ENCODE results near the gene IBSP. TPM values are rescaled to one million over a fixed set of nuclear protein-coding genes. Genes with fewer than 3 reads are reported as not detected.

IBSP gene
- total RNA-seq, 2 experiments from 2014 or later, result not detected

DNA sequence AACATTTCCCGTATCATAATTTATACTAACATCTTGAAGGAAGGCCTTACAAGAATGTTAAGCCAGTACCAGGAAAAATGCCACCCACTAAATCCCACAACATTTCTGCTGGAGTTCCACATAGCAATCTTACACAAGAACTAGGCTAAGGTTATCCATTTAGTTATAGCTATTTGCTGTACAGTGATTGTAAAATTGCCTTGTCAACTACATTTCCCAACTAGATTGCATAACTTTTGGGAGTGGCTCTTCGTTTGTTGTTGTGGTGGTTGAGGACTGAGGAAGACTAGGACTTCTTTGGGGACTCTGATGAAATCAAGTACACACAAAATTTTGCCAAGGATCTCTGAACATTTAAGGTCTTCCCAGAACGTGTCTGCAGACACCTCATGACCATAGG lies 8.0 kb downstream of the IBSP start:
- ChIA-PET POLR2A (no interaction called here), CTCF (no interaction called here)
- H3K27ac Mint-ChIP-seq, result no peak overlapping the region
- peak in 1 of 14 experiments; percentile 2 for DNase-seq
- intact Hi-C loops (cut with DNase I, micrococcal nuclease), result no loop called here
- H3K27me3 ChIP-seq (ENCODE audit: control insufficient read depth in 1 of 2, insufficient read depth in 2 of 2, low read length in 2 of 2), result no peaks in the 10 kb centered on the region
- no peaks in the 10 kb centered on the region for H3K36me3 Mint-ChIP-seq (ENCODE audit: low read depth)
- no peaks in the 10 kb centered on the region for H3K36me3 ChIP-seq (ENCODE audit: insufficient read depth, low read length)
- no peaks in the 10 kb centered on the region for H3K9me3 Mint-ChIP-seq
- H3K27ac ChIP-seq (ENCODE audit: low read depth in 1 of 2, low read length in 2 of 2), result no peak overlapping the region
- H3K4me1 ChIP-seq (ENCODE audit: insufficient read depth, low read length), result no peaks in the 10 kb centered on the region
- no peaks in the 10 kb centered on the region for H3K4me1 Mint-ChIP-seq (ENCODE audit: low read depth)
- H3K9me3 ChIP-seq (ENCODE audit: control insufficient read depth in 1 of 2, insufficient read depth in 1 of 2, low read length in 2 of 2), result no peaks in the 10 kb centered on the region
- no peak overlapping the region for H3K4me3 ChIP-seq (ENCODE audit: low read length)
- ATAC-seq (ENCODE audit: poor library complexity), result no peak
- H3K4me3 Mint-ChIP-seq, result no peak overlapping the region
- no peaks in the 10 kb centered on the region for H3K27me3 Mint-ChIP-seq
- TF ChIP-seq, protein P1, sequence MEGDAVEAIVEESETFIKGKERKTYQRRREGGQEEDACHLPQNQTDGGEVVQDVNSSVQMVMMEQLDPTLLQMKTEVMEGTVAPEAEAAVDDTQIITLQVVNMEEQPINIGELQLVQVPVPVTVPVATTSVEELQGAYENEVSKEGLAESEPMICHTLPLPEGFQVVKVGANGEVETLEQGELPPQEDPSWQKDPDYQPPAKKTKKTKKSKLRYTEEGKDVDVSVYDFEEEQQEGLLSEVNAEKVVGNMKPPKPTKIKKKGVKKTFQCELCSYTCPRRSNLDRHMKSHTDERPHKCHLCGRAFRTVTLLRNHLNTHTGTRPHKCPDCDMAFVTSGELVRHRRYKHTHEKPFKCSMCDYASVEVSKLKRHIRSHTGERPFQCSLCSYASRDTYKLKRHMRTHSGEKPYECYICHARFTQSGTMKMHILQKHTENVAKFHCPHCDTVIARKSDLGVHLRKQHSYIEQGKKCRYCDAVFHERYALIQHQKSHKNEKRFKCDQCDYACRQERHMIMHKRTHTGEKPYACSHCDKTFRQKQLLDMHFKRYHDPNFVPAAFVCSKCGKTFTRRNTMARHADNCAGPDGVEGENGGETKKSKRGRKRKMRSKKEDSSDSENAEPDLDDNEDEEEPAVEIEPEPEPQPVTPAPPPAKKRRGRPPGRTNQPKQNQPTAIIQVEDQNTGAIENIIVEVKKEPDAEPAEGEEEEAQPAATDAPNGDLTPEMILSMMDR (IDR thresholded peaks at IDR 0.05), result no peak

DNA sequence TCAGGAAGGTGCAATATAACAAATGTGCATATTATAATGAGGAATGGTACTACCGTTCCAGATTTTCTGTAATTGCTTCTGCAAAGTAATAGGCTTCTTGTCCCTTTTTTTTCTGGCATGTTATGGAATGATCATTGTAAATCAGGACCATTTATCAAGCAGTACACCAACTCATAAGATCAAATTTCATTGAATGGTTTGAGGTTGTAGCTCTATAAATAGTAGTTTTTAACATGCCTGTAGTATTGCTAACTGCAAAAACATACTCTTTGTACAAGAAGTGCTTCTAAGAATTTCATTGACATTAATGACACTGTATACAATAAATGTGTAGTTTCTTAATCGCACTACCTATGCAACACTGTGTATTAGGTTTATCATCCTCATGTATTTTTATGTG lies 12.6 kb downstream of the IBSP start:
- H3K36me3 ChIP-seq (ENCODE audit: insufficient read depth, low read length), result no peaks in the 10 kb centered on the region
- H3K27ac ChIP-seq (ENCODE audit: low read depth in 1 of 2, low read length in 2 of 2), result no peak overlapping the region
- no peak overlapping the region for H3K4me3 ChIP-seq (ENCODE audit: low read length)
- H3K36me3 Mint-ChIP-seq (ENCODE audit: low read depth), result no peaks in the 10 kb centered on the region
- no peak for DNase-seq
- H3K4me1 ChIP-seq (ENCODE audit: insufficient read depth, low read length), result no peaks in the 10 kb centered on the region
- no peaks in the 10 kb centered on the region for H3K4me1 Mint-ChIP-seq (ENCODE audit: low read depth)
- TF ChIP-seq, protein P1 (IDR thresholded peaks at IDR 0.05), result no peak
- ATAC-seq (ENCODE audit: poor library complexity), result no peak
- no peak overlapping the region for H3K27ac Mint-ChIP-seq
- H3K27me3 Mint-ChIP-seq, result no peaks in the 10 kb centered on the region
- peaks cover 10% of the 10 kb centered on the region for H3K9me3 Mint-ChIP-seq
- no peaks in the 10 kb centered on the region for H3K9me3 ChIP-seq (ENCODE audit: control insufficient read depth in 1 of 2, insufficient read depth in 1 of 2, low read length in 2 of 2)
- H3K4me3 Mint-ChIP-seq, result no peak overlapping the region
- H3K27me3 ChIP-seq (ENCODE audit: control insufficient read depth in 1 of 2, insufficient read depth in 2 of 2, low read length in 2 of 2), result no peaks in the 10 kb centered on the region
- ChIA-PET CTCF (no interaction called here), POLR2A (no interaction called here)
- intact Hi-C loops (cut with DNase I, micrococcal nuclease), result no loop called here

DNA sequence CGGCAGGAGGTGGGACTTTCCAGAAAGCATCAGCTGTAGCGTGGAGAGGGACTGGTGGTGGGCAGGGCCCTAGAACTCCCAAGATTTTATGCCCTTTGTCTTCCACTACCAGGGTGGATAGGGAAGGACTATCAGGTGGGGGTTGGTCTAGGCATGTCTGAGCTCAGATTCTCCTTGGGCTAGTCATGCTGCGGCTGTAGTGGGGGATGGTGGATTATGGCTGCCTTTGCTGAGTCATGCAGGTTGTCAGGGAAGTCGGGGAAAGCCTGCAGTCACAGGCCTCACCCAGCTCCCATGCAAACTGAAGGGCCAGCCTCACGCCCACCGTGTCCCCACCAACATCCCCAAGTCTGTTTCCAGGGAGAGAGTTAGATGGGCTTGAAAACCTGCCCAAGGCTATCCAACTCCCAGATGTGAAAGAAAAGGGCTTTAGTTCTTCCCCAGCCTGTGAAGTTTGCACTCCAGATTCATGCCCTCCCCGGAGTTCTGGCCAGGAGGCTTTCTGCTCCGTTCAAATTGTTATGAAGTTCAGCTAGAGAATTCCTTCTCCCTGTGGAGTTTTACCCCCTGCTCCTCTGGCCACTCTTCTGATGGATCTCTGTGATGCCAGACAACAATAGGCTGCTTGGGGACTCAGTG lies 20.0 kb downstream of the IBSP start:
- Histone ChIP-seq H3K36me3 (ENCODE audit: insufficient read depth, low read length) (no peaks in the 10 kb centered on the region), H3K27me3 (ENCODE audit: control insufficient read depth in 1 of 2, insufficient read depth in 2 of 2, low read length in 2 of 2) (no peaks in the 10 kb centered on the region), H3K4me3 (ENCODE audit: low read length) (no peak overlapping the region), H3K27ac (ENCODE audit: low read depth in 1 of 2, low read length in 2 of 2) (no peak overlapping the region), H3K9me3 (ENCODE audit: control insufficient read depth in 1 of 2, insufficient read depth in 1 of 2, low read length in 2 of 2) (peaks cover 0 to 4% of the 10 kb centered on the region in 2 experiments), H3K4me1 (ENCODE audit: insufficient read depth, low read length) (no peaks in the 10 kb centered on the region)
- Mint-ChIP-seq H3K27me3 (peaks cover 24% of the 10 kb centered on the region), H3K4me1 (ENCODE audit: low read depth) (no peaks in the 10 kb centered on the region), H3K36me3 (ENCODE audit: low read depth) (no peaks in the 10 kb centered on the region), H3K9me3 (peaks cover 7% of the 10 kb centered on the region), H3K27ac (no peak overlapping the region), H3K4me3 (no peak overlapping the region)
- DNase-seq (no peak), ATAC-seq (ENCODE audit: poor library complexity) (no peak)
- ChIA-PET CTCF (no interaction called here), POLR2A (no interaction called here)
- intact Hi-C loops (cut with DNase I, micrococcal nuclease), result no loop called here
- TF ChIP-seq, protein P1 (IDR thresholded peaks at IDR 0.05), result no peak

All from CD4-positive, alpha-beta T cell (primary cell).